GM19372 (cell line): Measurements from ENCODE around the gene BBLN.

ENCODE experiments used
- ATAC-seq: cut with Tn5 transposase; IDR thresholded peaks from one replicate; pipeline ENCODE4 v1.9.1; 2021; ENCODE audit warnings: mild to moderate bottlenecking, low read depth, moderate library complexity; ENCODE audit not compliant: unreplicated experiment

Gene BBLN

DNA sequence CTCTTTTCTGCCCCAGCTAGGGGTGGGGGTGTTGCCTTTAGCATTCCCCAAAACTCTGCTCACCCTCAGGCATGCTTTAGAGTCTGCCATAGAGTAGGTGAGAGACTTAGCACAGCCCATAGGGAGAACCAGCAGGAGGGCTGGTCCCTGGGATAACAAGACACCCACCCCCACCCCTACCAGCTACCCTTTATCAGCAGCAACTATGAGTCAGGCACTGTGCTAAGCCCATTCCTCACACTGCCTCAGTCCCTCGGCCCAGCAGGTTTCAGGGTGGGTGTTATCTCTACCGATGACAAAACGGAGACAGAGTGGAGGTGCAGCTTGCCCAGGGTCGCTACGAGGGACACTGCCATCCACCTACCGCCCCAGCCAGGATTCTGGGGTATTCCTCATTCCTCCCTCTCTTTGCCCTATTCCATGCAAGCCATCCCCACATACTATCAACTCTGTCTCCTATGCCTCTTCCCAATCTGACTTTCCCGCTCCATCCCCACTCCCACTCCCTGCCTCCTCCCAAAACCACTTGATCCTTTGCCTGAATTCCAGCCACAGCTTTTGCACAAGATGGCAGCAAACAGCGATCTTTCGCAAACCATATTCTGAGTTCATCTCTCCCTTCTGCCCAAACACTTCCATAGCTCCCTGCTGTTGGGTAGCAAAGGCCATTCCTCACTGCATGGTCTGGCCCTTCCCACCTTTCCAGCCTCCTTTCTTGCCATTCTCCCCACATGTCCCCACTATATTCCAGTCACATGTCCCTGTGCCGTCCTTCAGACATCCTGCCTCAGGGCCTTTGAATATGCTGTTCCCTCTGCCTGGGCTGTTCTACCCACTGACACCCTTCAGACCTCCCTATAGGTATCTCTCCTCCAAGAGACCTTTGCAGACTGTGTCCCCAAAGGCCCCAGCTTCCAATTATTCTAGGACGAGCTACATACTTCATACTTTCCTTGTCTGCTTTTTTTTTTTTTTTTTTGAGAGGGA is 26.2 kb downstream of the BBLN start:
- ATAC-seq = no peak

DNA sequence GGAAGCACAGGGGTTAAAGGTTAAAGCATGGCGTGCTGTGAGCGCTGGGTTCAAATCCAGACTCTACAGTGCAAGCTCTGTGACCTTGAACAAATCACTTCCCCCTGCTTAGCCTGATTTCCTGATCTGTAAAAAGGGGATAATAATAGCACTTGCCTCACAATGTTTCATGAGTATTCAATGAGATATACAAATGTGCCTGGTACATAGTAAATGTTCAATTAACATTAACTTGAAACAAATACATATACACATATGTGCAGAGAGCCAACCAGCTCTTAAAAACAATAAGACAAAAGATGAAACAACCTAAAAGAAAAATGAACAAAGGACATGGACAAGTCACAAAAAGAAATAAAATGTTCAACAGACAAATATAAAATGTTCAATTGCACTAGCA is 27.3 kb downstream of the BBLN start:
- no peak for ATAC-seq

DNA sequence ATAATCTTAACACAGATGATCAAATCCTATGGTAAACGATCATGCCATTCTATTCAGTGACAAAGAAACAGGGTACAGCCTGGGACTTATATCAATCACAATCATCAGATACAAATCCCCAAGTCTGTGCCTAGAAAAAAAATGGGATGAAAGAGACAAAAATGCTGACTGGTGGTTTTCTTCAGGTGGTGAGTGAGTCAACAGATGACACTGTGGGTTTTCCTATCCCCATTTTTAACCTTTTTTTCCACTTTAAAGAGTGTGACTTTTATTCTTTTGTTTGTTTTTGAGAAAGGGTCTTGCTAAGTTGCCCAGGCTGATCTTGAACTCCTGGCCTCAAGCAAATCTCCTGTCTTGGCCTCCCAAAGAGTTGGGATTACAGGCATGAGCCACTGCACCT is 28.1 kb downstream of the BBLN start:
- ATAC-seq = no peak

DNA sequence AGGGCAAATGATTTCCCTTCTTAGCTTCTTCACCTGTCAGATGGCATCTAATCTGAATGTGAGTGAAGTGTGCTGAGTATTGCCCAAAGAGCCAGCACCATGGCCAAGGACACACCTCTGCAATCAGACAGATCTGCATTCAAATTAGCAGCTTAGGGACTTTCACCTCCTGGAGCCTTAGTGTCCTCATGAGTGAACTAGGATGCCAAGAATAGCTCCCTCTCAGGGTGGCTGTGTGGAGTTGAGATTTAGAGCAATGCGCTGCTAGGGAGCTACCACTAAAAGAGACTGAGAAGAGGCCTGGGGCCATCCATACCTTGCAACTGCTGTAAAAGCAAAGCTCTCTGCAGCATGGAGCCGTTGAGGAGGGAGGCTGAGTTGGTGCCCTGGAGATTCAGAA is 29.9 kb downstream of the BBLN start:
- ATAC-seq = no peak

DNA sequence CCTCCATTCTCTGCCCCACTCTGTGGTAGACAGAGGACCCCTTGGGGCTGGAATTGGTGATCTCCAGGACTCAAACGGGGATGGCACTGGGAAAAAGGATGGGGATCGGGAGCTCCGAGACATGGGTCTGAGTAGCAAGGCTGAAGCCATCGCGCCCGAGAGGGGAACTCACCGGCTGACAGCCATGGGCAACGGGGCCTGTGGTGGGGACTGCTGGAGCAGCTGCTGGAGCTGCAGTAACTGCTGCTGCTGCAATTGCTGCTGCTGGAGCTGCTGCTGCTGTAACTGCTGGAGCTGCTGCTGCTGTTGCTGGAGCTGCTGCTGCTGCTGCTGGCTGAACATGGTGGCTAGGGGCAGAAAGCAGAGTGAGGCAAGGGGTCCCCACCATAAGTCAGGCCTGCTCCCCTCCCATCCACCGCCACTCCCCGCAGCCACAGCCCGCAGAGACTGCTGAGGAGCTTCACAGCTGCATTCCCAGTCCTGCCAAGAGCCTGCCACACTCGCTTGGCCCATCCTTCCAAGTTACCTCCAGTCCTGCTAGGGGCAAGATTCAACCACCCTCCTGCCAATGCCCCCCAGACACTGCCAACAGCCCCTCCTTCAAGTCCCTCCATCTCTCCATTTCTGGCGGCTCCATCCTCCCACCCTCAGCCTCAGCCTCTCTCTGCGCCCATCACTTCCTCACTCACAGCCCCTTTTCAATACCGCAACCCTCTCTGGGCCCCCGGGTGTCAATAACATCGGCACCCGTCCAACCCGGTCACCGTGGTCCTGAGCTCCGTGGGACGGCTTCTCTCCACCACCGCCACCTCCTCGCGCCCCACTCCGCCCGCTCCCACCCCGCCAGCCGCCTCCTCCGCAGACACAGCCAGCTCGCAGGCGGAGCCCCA is 30.7 kb downstream of the BBLN start:
- ATAC-seq = peak; percentile 26

DNA sequence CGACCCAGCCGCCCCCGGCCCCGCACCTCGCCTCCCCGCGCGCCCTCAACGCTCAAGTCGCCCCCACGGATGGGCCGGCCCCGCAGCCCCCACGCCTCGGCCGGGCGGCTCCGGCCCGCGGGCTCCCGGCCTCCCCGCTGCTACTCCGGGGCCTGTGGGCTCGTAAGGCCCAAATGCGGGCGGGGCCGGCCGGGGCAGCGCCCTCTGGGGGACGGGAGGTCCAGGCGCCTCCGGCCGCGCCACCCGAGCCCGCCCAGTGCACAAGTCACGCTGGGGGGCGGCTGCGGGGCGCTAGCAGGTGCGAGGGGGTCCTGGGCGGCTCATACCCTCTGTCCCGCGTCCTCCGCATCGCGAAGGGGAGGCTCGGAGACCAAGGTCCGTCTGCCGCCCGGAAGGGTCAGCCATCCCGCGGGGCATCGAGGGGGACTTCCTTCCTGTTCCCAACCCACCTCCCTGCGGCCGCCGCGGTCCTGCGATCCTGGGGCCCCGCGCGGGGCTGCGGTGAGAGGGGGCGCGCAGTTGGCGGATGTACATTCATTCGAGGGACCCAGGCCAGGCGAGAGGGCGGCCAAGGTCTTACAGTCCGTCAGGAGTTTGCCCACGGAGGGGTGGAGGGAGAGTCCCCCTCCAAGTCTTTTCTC is 31.5 kb downstream of the BBLN start, which contains the start of gene CIZ1:
TSS of gene CIZ1 (minus strand) at position 167 of the 641 bp plus-strand sequence. CDS start 715 bp downstream, outside the sequence.
- peak; percentile 90 for ATAC-seq

DNA sequence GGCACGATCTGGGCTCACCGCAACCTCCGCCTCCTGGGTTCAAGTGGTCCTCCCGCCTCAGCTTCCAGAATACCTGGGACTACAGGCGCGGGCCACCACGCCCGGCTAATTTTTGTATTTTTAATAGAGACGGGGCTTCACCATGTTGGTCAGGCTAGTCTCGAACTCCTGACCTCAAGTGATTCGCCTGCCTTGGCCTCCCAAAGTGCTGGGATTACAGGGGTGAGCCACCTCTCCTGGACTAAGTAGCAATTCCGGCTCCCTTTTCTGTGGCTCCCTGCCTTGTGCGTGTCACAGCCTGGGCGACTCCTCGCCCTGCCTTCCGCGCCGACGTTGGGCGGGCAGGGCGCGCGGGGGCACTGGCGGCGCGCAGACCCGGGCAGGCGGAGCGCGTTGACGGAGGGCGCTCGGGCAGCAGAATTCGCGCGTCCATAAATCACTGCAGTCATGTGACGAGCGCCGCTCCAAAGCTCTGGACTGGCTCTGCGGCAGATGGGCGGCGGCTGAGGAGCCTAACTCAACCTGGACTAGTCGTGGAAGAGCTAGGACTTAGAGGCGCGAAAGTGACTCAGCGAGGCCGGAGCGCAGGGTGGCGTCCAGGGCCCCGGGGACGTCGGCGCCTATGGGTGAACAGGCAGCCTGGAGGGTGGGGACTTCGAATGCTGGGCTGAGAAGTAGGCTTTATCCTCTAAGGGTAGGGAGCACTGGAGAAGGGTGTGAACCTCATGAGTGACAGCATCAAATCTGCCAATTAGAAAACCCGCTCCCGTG is 32.7 kb downstream of the BBLN start:
- no peak for ATAC-seq

DNA sequence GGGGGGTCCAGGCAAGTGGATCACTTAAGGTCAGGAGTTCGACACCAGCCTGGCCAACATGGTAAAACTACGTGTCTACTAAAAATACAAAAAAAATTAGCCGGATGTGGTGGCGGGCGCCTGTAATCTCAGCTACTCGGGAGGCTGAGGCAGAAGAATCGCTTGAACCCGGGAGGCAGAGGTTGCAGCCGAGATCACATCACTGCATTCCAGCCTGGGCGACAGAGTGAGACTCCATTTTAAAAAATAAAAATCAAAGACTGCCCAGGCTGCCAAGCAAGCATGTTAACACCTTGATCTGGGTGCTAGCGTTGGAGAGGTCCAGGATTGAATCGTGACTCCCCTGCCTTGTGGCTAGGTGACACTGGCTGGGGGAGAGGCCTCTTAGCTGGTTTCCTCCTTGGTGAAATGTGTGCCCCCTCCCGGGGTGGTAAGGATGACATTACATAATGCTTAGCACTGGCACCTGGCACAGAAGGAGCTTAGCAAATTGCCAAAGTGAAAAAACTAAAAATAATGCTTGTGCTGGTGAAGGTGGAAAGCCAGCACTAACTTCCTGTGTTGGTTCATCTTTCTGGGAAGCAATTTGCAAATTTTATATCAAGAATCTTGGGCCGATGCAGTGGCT is 33.5 kb downstream of the BBLN start:
- ATAC-seq = no peak

DNA sequence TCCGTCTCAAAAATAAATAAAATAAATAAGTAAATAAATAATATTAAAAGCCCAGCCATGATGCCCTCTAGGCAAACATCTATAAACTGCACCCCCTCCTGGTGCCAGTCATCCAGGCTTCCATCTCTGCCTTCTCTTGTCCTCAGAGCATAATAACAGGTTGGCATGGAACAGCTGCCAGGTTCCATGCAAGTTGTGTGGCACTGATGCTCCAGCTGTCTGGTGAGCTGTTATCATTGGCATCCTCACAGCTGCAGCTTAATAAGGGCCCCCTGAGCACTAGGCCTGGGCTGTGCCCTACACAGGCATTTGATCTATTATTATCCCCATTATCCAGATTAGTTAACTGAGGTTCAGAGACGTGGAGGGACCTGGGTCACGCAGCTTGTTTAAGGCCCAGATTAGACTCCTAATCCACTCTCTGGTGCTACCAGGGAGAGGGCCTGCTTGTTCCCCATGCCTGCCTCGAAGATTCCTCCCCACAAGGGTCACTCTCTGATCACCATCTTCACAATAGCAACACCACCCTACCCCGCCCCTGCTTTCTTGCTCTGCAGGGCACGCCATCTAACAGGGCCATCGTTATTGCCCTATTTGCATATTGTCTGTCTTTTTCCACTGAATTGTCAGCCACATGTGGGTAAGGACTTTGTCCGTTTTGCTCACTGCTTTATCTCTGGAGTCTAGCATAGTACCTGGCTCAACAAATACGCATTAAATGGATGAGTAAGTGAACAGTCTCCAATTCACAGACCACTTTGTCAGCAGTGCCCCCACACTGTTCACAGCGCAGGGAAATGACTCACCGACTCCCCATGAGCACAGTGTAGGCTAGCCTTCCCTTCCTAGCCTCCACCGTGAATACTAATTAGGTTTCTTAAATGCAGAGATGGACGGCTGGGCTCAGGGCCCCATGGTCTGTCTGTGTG is 41.6 kb downstream of the BBLN start:
- ATAC-seq = no peak

DNA sequence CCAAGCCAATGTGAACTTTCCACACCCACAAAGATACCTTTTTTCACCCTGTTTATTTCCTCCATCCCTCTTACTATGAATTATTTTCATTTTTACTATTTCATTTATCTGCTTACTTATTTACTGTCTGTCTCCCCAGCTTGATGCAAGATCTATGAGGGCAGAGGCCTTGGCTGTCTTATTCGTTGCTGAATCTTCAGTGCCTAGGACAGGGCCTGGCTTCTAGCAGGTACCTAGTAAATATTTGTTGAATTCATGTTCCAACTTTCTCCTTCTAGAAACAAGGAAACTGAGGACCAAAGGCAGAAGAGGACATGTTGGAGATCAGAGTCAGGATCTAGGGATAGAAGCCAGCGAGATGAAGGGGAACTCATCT is 42.6 kb downstream of the BBLN start:
- ATAC-seq = no peak

DNA sequence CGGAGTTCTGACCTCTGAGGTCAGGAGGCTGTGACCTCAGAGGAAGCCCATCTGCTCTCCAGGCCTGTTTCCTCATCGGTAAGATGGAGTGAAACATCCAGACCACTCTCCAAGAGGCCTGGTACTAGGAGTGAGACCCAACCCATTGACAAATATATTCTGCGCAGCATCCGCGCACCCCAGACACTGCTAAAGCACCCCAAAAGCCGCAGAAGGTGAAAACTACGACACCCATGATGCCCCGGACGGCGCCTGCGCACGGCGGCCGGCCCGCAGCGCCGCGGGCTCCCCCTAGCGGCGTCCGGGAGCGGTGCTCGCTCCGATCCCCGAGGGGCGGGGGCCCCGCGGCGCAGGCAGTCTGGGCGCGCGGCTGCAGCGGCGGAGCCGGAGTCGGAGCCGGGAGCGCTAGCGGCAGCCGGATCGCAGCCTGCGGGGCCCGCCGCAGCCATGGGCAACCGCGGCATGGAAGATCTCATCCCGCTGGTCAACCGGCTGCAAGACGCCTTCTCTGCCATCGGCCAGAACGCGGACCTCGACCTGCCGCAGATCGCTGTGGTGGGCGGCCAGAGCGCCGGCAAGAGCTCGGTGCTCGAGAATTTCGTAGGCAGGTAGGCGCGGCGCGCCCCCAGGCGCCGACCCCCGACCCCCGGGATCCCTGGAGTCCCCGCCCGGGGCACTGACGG is 43.1 kb downstream of the BBLN start, which contains the start of gene DNM1:
TSS of gene DNM1 (plus strand) at position 356 of the 683 bp plus-strand sequence. CDS start at position 448, 92 bp downstream.
- peak; percentile 92 for ATAC-seq

DNA sequence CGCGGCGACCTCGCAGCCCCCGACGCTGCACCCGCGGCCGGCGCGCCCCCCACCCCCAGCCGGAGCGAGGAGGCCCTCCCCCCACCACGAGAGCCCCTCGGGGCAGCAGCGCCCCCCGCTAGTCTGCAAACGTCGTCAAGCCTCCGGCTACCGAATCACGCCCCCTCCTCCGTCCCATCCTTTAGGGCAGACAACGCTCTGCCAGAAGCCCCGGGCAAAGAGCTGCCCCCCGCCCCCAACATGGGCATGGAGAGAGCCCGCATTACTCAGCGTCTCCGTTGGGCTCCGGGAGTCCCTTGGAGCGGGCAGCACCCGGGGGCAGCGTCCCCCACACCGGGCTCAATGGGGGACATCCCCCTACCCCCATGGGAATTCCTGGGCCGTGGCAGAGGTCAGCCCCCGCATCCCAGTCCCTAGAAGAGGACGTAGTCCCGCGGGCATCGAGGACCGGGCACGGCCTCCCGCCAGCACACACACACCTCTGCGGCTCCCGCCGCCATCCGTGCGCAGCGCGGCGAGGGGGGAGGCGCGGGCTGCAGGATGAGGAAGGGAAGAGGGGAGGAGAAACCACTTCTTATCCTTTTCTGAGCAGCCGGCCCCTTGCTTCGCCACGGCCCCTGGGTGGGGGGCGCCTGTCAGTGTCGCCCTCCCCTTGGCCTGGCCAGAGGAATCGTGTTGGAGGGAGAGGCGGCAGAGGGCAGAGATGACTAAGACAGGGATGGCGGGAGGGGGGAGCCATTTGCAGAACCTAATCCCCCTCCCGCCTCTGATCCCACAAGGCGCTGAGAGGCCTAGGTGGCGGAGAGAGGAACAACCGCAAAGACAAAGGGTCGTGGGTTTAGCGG is 43.9 kb downstream of the BBLN start:
- no peak for ATAC-seq

DNA sequence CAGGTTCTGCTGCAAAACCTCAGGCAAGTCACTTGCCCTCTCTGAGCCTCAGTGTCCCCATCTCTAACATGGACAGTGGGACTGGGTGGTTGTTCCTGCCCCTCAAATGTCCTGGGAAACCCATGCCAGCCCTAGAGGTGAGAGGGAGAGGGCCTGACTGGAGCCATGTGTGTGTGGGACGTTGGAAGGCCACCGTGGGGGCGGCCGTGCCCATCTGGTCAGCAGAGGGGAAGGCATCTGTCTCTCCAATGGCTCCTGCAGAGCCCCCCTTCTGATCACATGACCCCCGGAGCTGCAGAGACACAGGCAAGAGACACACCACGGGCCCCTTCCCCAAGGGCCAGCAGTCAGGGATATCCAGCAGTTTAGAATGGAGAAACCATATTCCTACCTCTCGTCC is 44.8 kb downstream of the BBLN start:
- ATAC-seq = no peak

DNA sequence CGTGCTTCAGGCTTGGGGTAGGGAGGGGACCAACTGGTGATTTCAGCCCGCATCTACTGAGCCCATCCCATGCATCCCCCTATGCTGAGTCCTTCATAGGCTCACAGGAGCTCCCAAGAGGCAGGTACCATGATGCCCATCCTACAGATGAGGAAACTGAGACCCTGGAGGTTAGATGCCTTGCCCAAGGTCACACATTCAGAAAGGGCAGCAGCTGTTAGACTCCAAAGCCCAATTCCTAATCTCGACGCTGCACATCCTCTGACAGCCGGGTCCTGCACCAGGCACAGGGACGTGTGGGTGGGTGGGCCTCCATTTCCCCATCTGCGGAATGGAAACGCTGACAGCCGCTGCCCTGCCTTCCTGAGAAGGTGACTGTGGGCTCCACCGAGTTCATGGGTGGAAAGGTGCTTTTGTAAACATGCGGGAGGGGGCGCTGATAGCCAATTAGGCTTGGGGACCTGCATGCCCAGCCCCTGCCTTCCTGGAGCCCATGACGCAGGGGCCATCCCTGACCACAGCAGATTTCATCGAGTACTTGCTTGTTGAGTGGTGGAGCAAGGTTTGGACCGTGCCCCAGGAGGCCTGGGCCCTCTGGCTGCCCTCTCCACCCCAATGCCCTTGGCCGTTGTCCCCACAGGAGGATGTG is 45.4 kb downstream of the BBLN start:
- ATAC-seq = no peak

DNA sequence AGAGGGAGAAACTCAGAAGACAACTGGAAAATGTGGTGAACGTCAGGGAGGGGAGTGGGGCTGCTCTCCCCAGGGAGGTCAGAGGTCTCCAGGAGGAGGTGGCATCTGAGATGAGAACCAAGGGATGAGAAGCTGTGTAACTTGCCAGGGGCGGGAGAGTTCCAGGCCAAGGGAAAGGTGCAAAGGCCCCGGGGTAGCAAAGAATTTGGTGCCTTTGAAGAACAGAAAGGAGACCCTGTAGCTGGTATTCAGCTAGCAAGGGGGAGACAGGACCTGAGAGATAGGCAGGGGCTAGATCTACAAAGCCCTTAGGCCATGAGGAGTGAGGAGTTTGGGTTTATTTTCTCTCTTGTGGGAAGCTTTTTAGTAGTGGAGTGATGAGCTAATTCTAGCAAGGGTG is 46.4 kb downstream of the BBLN start:
- ATAC-seq = no peak
